Measurements from ENCODE around the gene RARRES1.

Gene RARRES1

GRCh38 chr3:158739078-158739477 lies 6.8 kb upstream of the RARRES1 start:
- TF ChIP-seq EZH2phosphoT487 (IDR thresholded peaks at IDR 0.05; ENCODE audit: low read length) (no peak), EZH2 (optimal IDR thresholded peaks at IDR 0.05; ENCODE audit: low read depth, low read length) (no peak)
- TF ChIP-seq, protein P1, sequence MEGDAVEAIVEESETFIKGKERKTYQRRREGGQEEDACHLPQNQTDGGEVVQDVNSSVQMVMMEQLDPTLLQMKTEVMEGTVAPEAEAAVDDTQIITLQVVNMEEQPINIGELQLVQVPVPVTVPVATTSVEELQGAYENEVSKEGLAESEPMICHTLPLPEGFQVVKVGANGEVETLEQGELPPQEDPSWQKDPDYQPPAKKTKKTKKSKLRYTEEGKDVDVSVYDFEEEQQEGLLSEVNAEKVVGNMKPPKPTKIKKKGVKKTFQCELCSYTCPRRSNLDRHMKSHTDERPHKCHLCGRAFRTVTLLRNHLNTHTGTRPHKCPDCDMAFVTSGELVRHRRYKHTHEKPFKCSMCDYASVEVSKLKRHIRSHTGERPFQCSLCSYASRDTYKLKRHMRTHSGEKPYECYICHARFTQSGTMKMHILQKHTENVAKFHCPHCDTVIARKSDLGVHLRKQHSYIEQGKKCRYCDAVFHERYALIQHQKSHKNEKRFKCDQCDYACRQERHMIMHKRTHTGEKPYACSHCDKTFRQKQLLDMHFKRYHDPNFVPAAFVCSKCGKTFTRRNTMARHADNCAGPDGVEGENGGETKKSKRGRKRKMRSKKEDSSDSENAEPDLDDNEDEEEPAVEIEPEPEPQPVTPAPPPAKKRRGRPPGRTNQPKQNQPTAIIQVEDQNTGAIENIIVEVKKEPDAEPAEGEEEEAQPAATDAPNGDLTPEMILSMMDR (IDR thresholded peaks at IDR 0.05; ENCODE audit: low read length): no peak
- Histone ChIP-seq H3K36me3 (replicated peaks; ENCODE audit: insufficient read depth, low read length) (no peaks in the 10 kb centered on the region), H3K4me2 (ENCODE audit: low read depth, low read length) (no peak overlapping the region), H3K4me1 (ENCODE audit: low read length) (no peaks in the 10 kb centered on the region), H3K4me3 (ENCODE audit: low read length) (no peak overlapping the region), H3K27me3 (replicated peaks; ENCODE audit: insufficient read depth, low read length) (no peaks in the 10 kb centered on the region), H3K9me2 (replicated peaks; ENCODE audit: insufficient read depth, low read length) (no peaks in the 10 kb centered on the region), H3K9ac (ENCODE audit: low read length) (no peak overlapping the region), H3K27ac (ENCODE audit: low read length) (no peak overlapping the region), H3K79me2 (ENCODE audit: low read length) (no peaks in the 10 kb centered on the region), H3K9me3 (replicated peaks; ENCODE audit: insufficient read depth, low read length) (no peaks in the 10 kb centered on the region), H3F3A (ENCODE audit: insufficient read depth, low read length) (no peaks in the 10 kb centered on the region), H4K20me1 (ENCODE audit: insufficient read depth, low read length) (no peaks in the 10 kb centered on the region), H2AFZ (ENCODE audit: low read length) (no peak overlapping the region)
- no peak for DNase-seq

DNA sequence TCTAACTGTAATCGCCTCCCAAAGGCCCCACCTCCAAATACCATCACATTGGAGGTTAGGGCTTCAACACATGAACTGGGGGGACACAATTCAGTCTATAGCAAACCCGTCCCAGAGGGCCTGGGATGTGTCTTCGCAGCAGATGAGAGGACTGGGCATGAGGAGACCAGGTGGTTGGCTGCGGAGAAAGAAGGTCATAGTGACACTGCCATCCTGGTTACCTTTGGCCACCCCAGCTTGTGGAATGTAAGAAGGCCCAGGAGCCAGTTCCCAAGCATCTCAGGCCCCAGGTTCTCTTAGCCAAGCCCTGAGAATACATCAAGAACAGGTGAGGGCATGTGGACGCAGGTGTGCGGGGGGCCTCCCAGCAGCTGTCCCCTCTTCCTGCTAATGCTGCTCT lies 6.4 kb upstream of the RARRES1 start:
- no peaks in the 10 kb centered on the region for H3F3A ChIP-seq (ENCODE audit: insufficient read depth, low read length)

GRCh38 chr3:158737976-158738615 lies 5.8 kb upstream of the RARRES1 start:
- Histone ChIP-seq H2AFZ (ENCODE audit: low read length) (no peak overlapping the region), H3K4me1 (ENCODE audit: low read length) (no peaks in the 10 kb centered on the region), H3K4me3 (ENCODE audit: low read length) (no peak overlapping the region), H3K9ac (ENCODE audit: low read length) (no peak overlapping the region), H3K4me2 (ENCODE audit: low read depth, low read length) (no peak overlapping the region), H3K79me2 (ENCODE audit: low read length) (no peaks in the 10 kb centered on the region), H3F3A (ENCODE audit: insufficient read depth, low read length) (no peaks in the 10 kb centered on the region), H3K27me3 (replicated peaks; ENCODE audit: insufficient read depth, low read length) (no peaks in the 10 kb centered on the region), H4K20me1 (ENCODE audit: insufficient read depth, low read length) (no peaks in the 10 kb centered on the region), H3K27ac (ENCODE audit: low read length) (no peak overlapping the region), H3K9me3 (replicated peaks; ENCODE audit: insufficient read depth, low read length) (no peaks in the 10 kb centered on the region), H3K9me2 (replicated peaks; ENCODE audit: insufficient read depth, low read length) (no peaks in the 10 kb centered on the region), H3K36me3 (replicated peaks; ENCODE audit: insufficient read depth, low read length) (no peaks in the 10 kb centered on the region)
- TF ChIP-seq EZH2 (optimal IDR thresholded peaks at IDR 0.05; ENCODE audit: low read depth, low read length): no peak
- TF ChIP-seq, protein P1 (IDR thresholded peaks at IDR 0.05; ENCODE audit: low read length): no peak
- no peak for TF ChIP-seq EZH2phosphoT487 (IDR thresholded peaks at IDR 0.05; ENCODE audit: low read length)
- DNase-seq: no peak

More for the DNA sequence above, 6.4 kb upstream of the RARRES1 start:
- H3K9ac ChIP-seq (ENCODE audit: low read length): no peak overlapping the region
- no peaks in the 10 kb centered on the region for H3K27me3 ChIP-seq (replicated peaks; ENCODE audit: insufficient read depth, low read length)
- no peak overlapping the region for H3K27ac ChIP-seq (ENCODE audit: low read length)
- H3K9me2 ChIP-seq (replicated peaks; ENCODE audit: insufficient read depth, low read length): no peaks in the 10 kb centered on the region
- H3K36me3 ChIP-seq (replicated peaks; ENCODE audit: insufficient read depth, low read length): no peaks in the 10 kb centered on the region
- H3K4me1 ChIP-seq (ENCODE audit: low read length): no peaks in the 10 kb centered on the region
- H4K20me1 ChIP-seq (ENCODE audit: insufficient read depth, low read length): no peaks in the 10 kb centered on the region
- H3K9me3 ChIP-seq (replicated peaks; ENCODE audit: insufficient read depth, low read length): no peaks in the 10 kb centered on the region
- H2AFZ ChIP-seq (ENCODE audit: low read length): no peak overlapping the region
- H3K4me3 ChIP-seq (ENCODE audit: low read length): no peak overlapping the region
- H3K4me2 ChIP-seq (ENCODE audit: low read depth, low read length): no peak overlapping the region
- no peak for DNase-seq
- TF ChIP-seq, protein P1 (IDR thresholded peaks at IDR 0.05; ENCODE audit: low read length): no peak
- TF ChIP-seq EZH2 (optimal IDR thresholded peaks at IDR 0.05; ENCODE audit: low read depth, low read length) (no peak), EZH2phosphoT487 (IDR thresholded peaks at IDR 0.05; ENCODE audit: low read length) (no peak)
- H3K79me2 ChIP-seq (ENCODE audit: low read length): no peaks in the 10 kb centered on the region

All from MM.1S (cell line).